Prostate gland (tissue), 2 donors: Measurements from ENCODE around the gene TAOK1. TPM values are rescaled to one million over a fixed set of nuclear protein-coding genes. Genes with fewer than 3 reads are reported as not detected.

ENCODE experiments used
- DNase-seq: peaks from one replicate; pipeline ENCODE4 v3.0.0-alpha.2; 2019; ENCODE audit warnings: low spot score
- H3K27ac ChIP-seq, 2 donors: fragments of 200-600 bp; sonication (generic); 2 replicates each; pipeline ENCODE4 v1.5.1; 2017 to 2019
- H3K27me3 ChIP-seq: fragments of 200-600 bp; sonication (generic); replicated peaks from 2 replicates; pipeline ENCODE4 v1.5.1; 2019; ENCODE audit not compliant: insufficient read depth
- H3K36me3 ChIP-seq, 2 donors: fragments of 200-600 bp; sonication (generic); 1 replicate in 1 of 2; 2 replicates in 1 of 2; pipeline versions ENCODE4 v1.5.1 to v1.8.1; 2017 to 2019
- H3K4me1 ChIP-seq: fragments of 200-600 bp; sonication (generic); replicated peaks from 2 replicates; pipeline ENCODE4 v1.5.1; 2019
- H3K4me3 ChIP-seq, 2 donors: fragments of 200-600 bp; sonication (generic); 2 replicates each; pipeline ENCODE4 v1.5.1; 2017 to 2019
- H3K9me3 ChIP-seq: fragments of 200-600 bp; sonication (generic); 2 replicates; pipeline ENCODE4 v1.5.1; 2017
- POLR2A ChIP-seq: fragments of 450-650 bp; IDR thresholded peaks from one replicate; pipeline ENCODE4 v1.6.1; 2016; ENCODE audit warnings: antibody characterized with exemption, mild to moderate bottlenecking
- POLR2AphosphoS5 ChIP-seq: sonication (generic); formaldehyde crosslinking; IDR thresholded peaks from one replicate; pipeline ENCODE4 v1.6.1; 2017; ENCODE audit warnings: antibody characterized with exemption
- WGBS: methylation state at CpG from one replicate; pipeline ENCODE4 v1.1.5; 2018; 5-methylcytosine and 5-hydroxymethylcytosine counted together
- intact Hi-C: fragments of 100-400 bp; cut with DNase I; formaldehyde crosslinking; loops from one replicate; pipeline ENCODE4 v1.14.2; 2022
- total RNA-seq, 2 donors: library from RNA; depleted of rRNA; stranded (reverse); fragments of >200 nt; gene quantifications; one replicate each; pipeline ENCODE4 v1.1.0, GENCODE V29; 2016
- TF ChIP-seq, protein P1 (sequence below), 4 experiments: fragments of 200-600 bp in 2 of 4; fragments of 450-650 bp in 2 of 4; sonication (generic) in 2 of 4; IDR thresholded peaks; 1 replicate in 3 of 4; 2 replicates in 1 of 4; pipeline ENCODE4 v1.5.1; 2016 to 2019; ENCODE audit warnings: antibody characterized with exemption in 4 of 4, mild to moderate bottlenecking in 2 of 4, moderate library complexity in 2 of 4

The TAOK1 gene
- total RNA-seq, 2 donors from 2014 or later: 27.4 to 80.5 TPM

DNA sequence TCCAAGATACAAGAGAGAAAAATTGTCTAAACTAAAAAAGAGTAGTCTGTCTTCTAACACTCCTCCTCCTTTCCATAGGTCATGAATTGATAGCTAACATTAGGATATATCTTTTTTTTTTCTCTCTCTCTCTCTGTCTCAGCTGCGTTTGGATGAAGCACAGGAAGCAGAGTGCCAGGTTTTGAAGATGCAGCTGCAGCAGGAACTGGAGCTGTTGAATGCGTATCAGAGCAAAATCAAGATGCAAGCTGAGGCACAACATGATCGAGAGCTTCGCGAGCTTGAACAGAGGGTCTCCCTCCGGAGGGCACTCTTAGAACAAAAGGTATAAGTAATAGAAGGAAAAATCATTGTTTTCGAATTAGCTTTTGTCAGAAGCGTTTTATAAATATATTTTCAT lies 143.8 kb downstream of the TAOK1 start:
- TF ChIP-seq, protein P1, sequence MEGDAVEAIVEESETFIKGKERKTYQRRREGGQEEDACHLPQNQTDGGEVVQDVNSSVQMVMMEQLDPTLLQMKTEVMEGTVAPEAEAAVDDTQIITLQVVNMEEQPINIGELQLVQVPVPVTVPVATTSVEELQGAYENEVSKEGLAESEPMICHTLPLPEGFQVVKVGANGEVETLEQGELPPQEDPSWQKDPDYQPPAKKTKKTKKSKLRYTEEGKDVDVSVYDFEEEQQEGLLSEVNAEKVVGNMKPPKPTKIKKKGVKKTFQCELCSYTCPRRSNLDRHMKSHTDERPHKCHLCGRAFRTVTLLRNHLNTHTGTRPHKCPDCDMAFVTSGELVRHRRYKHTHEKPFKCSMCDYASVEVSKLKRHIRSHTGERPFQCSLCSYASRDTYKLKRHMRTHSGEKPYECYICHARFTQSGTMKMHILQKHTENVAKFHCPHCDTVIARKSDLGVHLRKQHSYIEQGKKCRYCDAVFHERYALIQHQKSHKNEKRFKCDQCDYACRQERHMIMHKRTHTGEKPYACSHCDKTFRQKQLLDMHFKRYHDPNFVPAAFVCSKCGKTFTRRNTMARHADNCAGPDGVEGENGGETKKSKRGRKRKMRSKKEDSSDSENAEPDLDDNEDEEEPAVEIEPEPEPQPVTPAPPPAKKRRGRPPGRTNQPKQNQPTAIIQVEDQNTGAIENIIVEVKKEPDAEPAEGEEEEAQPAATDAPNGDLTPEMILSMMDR (IDR thresholded peaks at IDR 0.05): no peak
- TF ChIP-seq POLR2AphosphoS5 (no peak), POLR2A (no peak)
- H3K4me1 ChIP-seq: no peaks in the 10 kb centered on the region
- H3K27ac ChIP-seq: no peak overlapping the region
- WGBS: 85% methylated on average over 8 of the region's 8 CpGs
- H3K9me3 ChIP-seq: no peaks in the 10 kb centered on the region
- intact Hi-C loops: no loop called here
- peaks cover 0 to 3% of the 10 kb centered on the region in 2 donors for H3K36me3 ChIP-seq
- no peak overlapping the region for H3K4me3 ChIP-seq
- no peak for DNase-seq
- H3K27me3 ChIP-seq: no peaks in the 10 kb centered on the region

DNA sequence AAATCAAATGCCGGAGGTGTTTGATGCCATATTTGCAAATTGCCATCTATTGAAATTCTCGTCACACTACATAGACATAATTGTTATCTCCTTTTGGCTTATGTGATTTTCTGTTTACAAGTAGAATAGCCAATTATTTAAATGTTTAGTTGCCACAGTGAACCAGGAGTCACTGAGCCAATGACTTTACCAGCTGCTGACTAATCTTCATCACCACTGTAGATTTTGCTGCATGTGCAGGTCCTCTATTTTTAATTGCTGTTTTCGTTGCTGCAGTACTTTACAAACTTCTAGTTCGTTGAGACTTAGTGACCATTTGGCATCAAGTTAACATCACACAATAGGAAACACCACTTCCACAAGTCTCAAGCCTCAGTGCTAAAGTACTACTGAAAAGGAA lies 153.9 kb downstream of the TAOK1 start:
- H3K4me3 ChIP-seq: no peak overlapping the region
- TF ChIP-seq POLR2A (no peak), POLR2AphosphoS5 (no peak)
- TF ChIP-seq, protein P1 (IDR thresholded peaks at IDR 0.05): no peak

DNA sequence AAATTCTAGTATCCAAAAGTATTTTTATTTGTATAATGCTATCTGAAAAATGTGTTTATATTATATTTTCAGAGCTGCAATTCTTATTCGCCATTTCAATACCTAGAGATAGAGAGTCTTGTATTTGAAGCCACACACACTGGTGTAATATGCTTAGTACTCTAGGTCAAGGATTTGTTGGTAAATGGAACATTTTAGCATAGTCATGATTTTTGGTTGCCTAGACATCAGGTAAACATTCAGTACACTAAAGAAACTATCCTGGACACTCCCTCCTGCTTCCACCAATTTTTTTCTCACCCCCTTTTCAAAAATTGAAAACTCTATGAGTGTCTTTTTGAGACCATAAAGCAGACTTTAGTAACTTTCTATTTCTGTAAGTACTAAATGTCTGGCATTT lies 155.9 kb downstream of the TAOK1 start:
- Histone ChIP-seq H3K4me3 (no peak overlapping the region), H3K27ac (no peak overlapping the region), H3K4me1 (no peaks in the 10 kb centered on the region), H3K9me3 (no peaks in the 10 kb centered on the region), H3K27me3 (no peaks in the 10 kb centered on the region), H3K36me3 (peaks cover 0 to 6% of the 10 kb centered on the region in 2 donors)
- WGBS: 86% methylated on average over 1 of the region's 1 CpG
- intact Hi-C loops: no loop called here
- TF ChIP-seq, protein P1 (IDR thresholded peaks at IDR 0.05): no peak
- no peak for TF ChIP-seq POLR2A
- no peak for TF ChIP-seq POLR2AphosphoS5
- no peak for DNase-seq

More for the DNA sequence above, 153.9 kb downstream of the TAOK1 start:
- H3K27me3 ChIP-seq: no peaks in the 10 kb centered on the region
- no peaks in the 10 kb centered on the region for H3K9me3 ChIP-seq
- peaks cover 0 to 6% of the 10 kb centered on the region in 2 donors for H3K36me3 ChIP-seq
- H3K4me1 ChIP-seq: no peaks in the 10 kb centered on the region
- intact Hi-C loops: no loop called here
- 81% methylated on average over 4 of the region's 4 CpGs for WGBS
- no peak for DNase-seq
- H3K27ac ChIP-seq: no peak overlapping the region

DNA sequence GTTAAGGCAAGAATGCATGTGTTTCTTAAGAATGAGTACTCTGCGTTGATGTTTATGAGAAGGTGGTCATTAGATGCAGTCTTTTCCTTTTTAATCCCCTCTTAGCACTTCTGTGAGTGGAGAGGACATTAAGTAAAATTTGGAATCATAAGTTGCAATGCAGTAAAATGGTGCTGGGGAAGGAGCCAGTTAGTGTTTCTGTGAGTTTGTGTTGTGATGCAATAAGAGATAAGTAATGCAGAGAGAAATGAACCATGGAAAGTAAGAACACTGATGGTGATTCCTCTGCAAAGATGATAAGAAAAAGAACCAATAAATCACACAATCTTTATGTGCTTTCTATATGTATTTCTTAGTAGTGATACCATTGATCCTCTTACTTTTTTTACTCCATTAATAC lies 156.7 kb downstream of the TAOK1 start:
- no peaks in the 10 kb centered on the region for H3K27me3 ChIP-seq
- 59% methylated on average over 1 of the region's 1 CpG for WGBS
- no peak for DNase-seq
- intact Hi-C loops: no loop called here
- no peak for TF ChIP-seq POLR2AphosphoS5
- TF ChIP-seq, protein P1 (IDR thresholded peaks at IDR 0.05): no peak
- no peak for TF ChIP-seq POLR2A
- no peak overlapping the region for H3K27ac ChIP-seq
- H3K36me3 ChIP-seq: peaks cover 0 to 6% of the 10 kb centered on the region in 2 donors
- no peak overlapping the region for H3K4me3 ChIP-seq
- H3K9me3 ChIP-seq: no peaks in the 10 kb centered on the region
- no peaks in the 10 kb centered on the region for H3K4me1 ChIP-seq

DNA sequence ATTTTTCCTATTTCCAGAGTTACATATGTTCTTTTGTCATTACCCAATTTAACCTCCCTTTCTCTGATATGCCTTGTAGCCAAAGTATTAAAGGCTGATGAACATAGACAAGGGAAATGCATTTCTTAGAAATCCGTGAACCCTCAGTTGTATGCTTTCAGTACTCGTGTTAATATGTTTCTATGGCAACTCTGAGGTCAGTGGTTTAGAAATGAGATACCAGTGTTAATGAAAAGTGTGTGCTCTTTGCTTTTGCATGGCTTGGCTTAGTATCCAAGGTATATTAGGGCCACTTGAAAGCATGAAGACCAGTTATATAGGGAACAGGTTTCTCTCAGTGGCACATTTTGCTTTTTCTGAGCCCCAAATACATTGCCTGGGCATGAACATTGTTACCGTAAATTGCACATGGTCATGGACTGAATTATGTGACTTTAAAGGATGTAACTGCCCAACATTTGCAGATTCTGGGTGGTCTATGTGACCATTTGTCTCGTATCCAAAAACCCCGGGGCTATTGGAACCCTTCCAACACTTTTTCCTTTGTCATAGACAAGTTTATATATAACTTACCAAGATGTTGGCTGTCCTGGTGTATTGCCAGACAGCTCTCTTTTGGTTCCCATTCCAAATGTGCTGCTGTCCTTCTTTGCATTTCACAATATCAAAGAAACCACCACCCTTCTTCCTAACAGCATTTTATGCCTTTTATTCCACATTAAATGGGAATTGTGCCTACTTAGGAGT lies 159.2 kb downstream of the TAOK1 start:
- DNase-seq: no peak
- no peaks in the 10 kb centered on the region for H3K4me1 ChIP-seq
- H3K27me3 ChIP-seq: no peaks in the 10 kb centered on the region
- no peaks in the 10 kb centered on the region for H3K36me3 ChIP-seq
- H3K9me3 ChIP-seq: no peaks in the 10 kb centered on the region
- H3K4me3 ChIP-seq: no peak overlapping the region
- TF ChIP-seq, protein P1 (IDR thresholded peaks at IDR 0.05): no peak
- TF ChIP-seq POLR2AphosphoS5 (no peak), POLR2A (no peak)
- no peak overlapping the region for H3K27ac ChIP-seq
- 23% methylated on average over 5 of the region's 5 CpGs for WGBS
- intact Hi-C loops: no loop called here
